ENCODE results near the gene TKFC.

GRCh38 chr11:61377461-61378160 is 44.6 kb downstream of the TKFC start:
- TF ChIP-seq CTCF (conservative IDR thresholded peaks at IDR 0.05; ENCODE audit: low read depth, low read length), result no peak
- no peak for TF ChIP-seq EZH2 (IDR thresholded peaks at IDR 0.05; ENCODE audit: borderline replicate concordance, low read depth, low read length, poor library complexity, severe bottlenecking)

All from A673 (cell line).